ENCODE data around the gene KHDC4. TPM values are rescaled to one million over a fixed set of nuclear protein-coding genes. Genes with fewer than 3 reads are reported as not detected.

The KHDC4 gene
- total RNA-seq = 83.8 TPM

GRCh38 chr1:155934097-155934935, at the start of gene KHDC4:
KHDC4 (minus strand) TSS chr1:155934413; CDS start chr1:155934373, 40 bp downstream.
- peak; percentile 97 for DNase-seq (ENCODE audit: low spot score)

GRCh38 chr1:155983191-155984024, 49.2 kb upstream of the KHDC4 start:
- DNase-seq (ENCODE audit: low spot score) = peak; percentile 74

- no peak for DNase-seq (ENCODE audit: low spot score)
These were observed 47.9 kb upstream of the KHDC4 start for GRCh38 chr1:155982106-155982505.

GRCh38 chr1:155981266-155982088, 47.3 kb upstream of the KHDC4 start:
- DNase-seq (ENCODE audit: low spot score) = no peak

GRCh38 chr1:155979597-155980343, 45.6 kb upstream of the KHDC4 start:
- DNase-seq (ENCODE audit: low spot score) = no peak

GRCh38 chr1:155978973-155979429, 44.8 kb upstream of the KHDC4 start:
- no peak for DNase-seq (ENCODE audit: low spot score)

- DNase-seq (ENCODE audit: low spot score) = peak; percentile 86
These were observed 44.2 kb upstream of the KHDC4 start, which contains the start of gene ARHGEF2 for GRCh38 chr1:155978325-155978972. ARHGEF2 (minus strand) TSS chr1:155978547; CDS start chr1:155978427, 120 bp downstream.

- no peak for DNase-seq (ENCODE audit: low spot score)
These were observed 43.6 kb upstream of the KHDC4 start for GRCh38 chr1:155977690-155978324.

- no peak for DNase-seq (ENCODE audit: low spot score)
These were observed 42.9 kb upstream of the KHDC4 start for GRCh38 chr1:155976913-155977689.

GRCh38 chr1:155976062-155976912, 42.1 kb upstream of the KHDC4 start:
- peak; percentile 80 for DNase-seq (ENCODE audit: low spot score)

- DNase-seq (ENCODE audit: low spot score) = no peak
These were observed 41.3 kb upstream of the KHDC4 start for GRCh38 chr1:155975375-155976061.

- DNase-seq (ENCODE audit: low spot score) = no peak
These were observed 40.2 kb upstream of the KHDC4 start for GRCh38 chr1:155974208-155975115.

- DNase-seq (ENCODE audit: low spot score) = no peak
These were observed 39.5 kb upstream of the KHDC4 start for GRCh38 chr1:155973723-155974122.

- DNase-seq (ENCODE audit: low spot score) = no peak
These were observed 37.9 kb upstream of the KHDC4 start for GRCh38 chr1:155971910-155972809.

- no peak for DNase-seq (ENCODE audit: low spot score)
These were observed 36.4 kb upstream of the KHDC4 start for GRCh38 chr1:155970531-155971167.
